Liver (tissue), 3 donors: ENCODE measurements around the gene FAM47B.

Experiments used
- CTCF ChIP-seq: fragments of 150-350 bp; IDR thresholded peaks from 2 replicates; pipeline ENCODE4 v1.5.1; 2017; ENCODE audit warnings: improper control_type of control experiment, low read depth, low read length; ENCODE audit not compliant: missing input control
- EGR1 ChIP-seq, 2 donors: IDR thresholded peaks; 2 replicates each; pipeline ENCODE4 v1.6.1; 2016 to 2018; ENCODE audit warnings: antibody characterized with exemption in 2 of 2, low read depth in 2 of 2
- JUND ChIP-seq, 2 donors: IDR thresholded peaks; 2 replicates each; pipeline ENCODE4 v1.6.1; 2016; ENCODE audit warnings: antibody characterized with exemption in 2 of 2
- MAX ChIP-seq: IDR thresholded peaks from 2 replicates; pipeline ENCODE4 v1.6.1; 2016; ENCODE audit warnings: antibody characterized with exemption
- donor health status: healthy.
- donor health status: healthy.

- TF ChIP-seq JUND (IDR thresholded peaks at IDR 0.05) (no peak), MAX (no peak), EGR1 (IDR thresholded peaks at IDR 0.05; ENCODE audit: low read depth in 2 of 2) (no peak), CTCF (no peak)
These were observed 14.7 kb upstream of the FAM47B start for GRCh38 chrX:34927866-34928265.
